ENCODE data around the gene LRRFIP2. TPM values are rescaled to one million over a fixed set of nuclear protein-coding genes. Genes with fewer than 3 reads are reported as not detected.
"Not testable (repeated sequence)": the region's sequence is repeated elsewhere in the genome, so short reads cannot be mapped to it uniquely, and the experiment has no call there.

Gene LRRFIP2
- 64.0 and 87.2 TPM in 2 replicates for total RNA-seq
- polyA plus RNA-seq (2012): 59.3 TPM

GRCh38 chr3:37174532-37175126, at the start of gene LRRFIP2:
Gene LRRFIP2 (minus strand): TSS chr3:37174582. CDS start chr3:37148983, 25,599 bp downstream.
- peak; percentile 21 for DNase-seq (ENCODE audit: low read depth)

GRCh38 chr3:37223576-37223975, 49.2 kb upstream of the LRRFIP2 start:
- peak; percentile 91 for DNase-seq (ENCODE audit: low read depth)

DNA sequence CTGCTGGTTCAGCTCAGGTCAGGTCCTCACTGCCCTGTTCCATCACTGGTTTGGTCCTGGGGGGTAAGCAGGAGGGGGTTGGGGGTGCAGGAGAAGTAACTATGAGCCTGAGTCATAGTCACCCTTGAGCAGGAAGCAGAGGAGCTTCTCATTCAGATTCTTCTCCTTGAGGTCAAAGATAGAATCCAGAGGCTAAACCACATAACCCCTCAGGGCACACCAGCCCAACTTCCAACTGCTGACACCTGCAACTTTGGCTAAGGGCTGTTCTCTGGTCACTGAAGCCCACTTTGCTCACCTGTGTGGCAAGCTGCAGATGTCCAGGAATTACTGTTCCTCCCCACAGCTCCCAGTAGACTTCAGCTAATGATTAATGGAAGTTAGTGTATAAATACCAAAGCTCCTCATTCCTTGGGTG, 48.8 kb upstream of the LRRFIP2 start:
- peak; percentile 88 for DNase-seq (ENCODE audit: low read depth)

- DNase-seq (ENCODE audit: low read depth): not testable (repeated sequence)
These were observed 48.2 kb upstream of the LRRFIP2 start for GRCh38 chr3:37222542-37222941.

GRCh38 chr3:37221407-37221806, 47.0 kb upstream of the LRRFIP2 start:
- DNase-seq (ENCODE audit: low read depth): peak; percentile 37

- DNase-seq (ENCODE audit: low read depth): no peak
These were observed 44.9 kb upstream of the LRRFIP2 start for GRCh38 chr3:37219266-37219665.

DNA sequence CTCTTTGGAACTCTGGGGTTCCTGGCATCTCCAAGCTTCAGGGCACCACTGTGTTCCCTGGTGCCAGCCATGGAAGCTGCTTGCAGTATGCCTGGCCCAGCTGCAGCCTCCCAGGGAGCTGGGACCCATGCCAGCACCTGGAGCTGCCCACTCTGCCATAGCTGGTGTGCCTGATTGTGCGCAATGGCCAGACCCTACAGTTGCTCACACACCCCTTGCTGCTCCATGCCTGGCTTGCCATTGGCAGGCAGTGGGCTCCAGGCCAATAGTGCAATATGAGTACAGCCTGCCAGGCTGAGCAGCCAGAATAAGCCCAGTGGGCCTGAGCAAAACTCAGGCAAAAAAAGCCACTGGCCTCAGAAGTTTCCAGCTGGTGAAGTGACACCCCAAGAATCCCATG, 43.8 kb upstream of the LRRFIP2 start:
- DNase-seq (ENCODE audit: low read depth): peak; percentile 77

DNA sequence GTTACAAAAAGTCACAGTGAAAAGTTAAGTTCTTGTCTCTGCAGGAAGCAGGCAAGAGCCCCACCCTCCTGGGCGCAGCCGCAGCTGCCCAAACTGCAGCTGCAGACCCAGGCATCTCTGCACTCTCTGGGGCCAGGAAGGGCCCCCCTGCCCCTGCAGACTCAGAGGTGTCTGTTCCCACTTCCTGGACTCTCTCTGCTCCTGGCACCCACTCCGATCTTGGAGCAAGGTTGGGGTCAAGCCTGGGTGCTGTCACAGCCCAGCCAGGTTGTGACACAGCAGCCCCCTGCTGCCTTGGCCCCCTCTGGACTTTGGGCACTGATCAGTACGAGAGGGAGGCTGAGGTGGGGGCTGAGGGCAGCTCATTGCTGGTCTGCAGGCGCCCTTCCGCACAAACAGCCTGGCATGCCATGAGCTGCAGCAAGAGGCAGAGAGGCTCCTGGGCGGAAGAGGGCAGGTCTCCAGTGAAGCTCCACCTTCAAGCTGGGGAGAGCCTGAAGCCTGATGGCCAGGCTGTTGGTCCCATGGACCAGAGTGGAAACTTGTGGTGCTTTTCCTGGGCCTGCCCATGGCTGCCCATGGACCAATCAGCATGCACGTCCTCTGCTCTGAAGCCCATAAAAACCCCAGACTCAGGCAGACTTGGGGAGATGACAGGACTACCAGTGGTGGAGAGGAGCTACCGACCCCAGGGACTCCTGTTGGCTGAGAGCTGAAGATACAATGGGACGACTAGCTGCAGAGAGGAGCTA, 42.9 kb upstream of the LRRFIP2 start:
- no peak for DNase-seq (ENCODE audit: low read depth)

GRCh38 chr3:37216597-37217097, 42.3 kb upstream of the LRRFIP2 start:
- DNase-seq (ENCODE audit: low read depth): no peak

- no peak for DNase-seq (ENCODE audit: low read depth)
These were observed 39.7 kb upstream of the LRRFIP2 start for GRCh38 chr3:37214076-37214475.

DNA sequence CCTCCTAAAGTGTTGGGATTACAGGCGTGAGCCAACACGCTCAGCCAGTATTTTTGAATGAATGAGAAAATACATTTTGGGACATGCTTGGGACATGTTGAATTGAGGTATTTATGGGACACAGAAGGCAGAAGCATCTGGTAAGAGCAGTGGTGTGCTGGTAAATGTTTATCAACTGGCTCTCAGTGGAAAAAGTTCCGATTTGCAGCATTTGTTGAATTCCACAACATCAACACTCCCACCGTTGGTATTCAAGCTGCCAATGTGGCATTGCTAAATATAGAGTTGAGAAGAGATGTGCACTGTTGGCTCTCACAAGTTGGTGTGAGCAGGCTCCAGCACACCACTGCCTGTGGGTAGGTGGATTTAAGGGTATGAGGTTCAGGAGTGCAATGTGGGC, 35.8 kb upstream of the LRRFIP2 start:
- peak; percentile 78 for DNase-seq (ENCODE audit: low read depth)

DNA sequence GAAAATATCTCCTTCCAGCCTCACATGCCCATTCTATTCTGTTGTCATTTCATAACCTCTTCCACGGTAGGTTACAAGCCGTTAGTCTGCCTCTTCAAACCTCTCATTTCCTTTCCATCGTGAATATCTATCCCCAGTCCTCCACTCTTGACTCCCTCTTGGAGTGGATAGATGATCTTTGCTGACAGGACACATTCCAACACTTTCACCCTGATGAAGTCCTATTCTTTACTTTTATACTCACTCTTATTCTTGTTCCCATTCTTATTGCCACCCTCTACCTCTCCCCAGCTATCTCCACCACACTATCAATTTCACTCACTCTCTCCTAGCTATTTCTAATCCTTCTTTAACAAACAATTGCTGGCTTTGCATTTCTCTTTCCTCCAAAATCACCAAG, 34.2 kb upstream of the LRRFIP2 start:
- not testable (repeated sequence) for DNase-seq (ENCODE audit: low read depth)

- DNase-seq (ENCODE audit: low read depth): not testable (repeated sequence)
These were observed 33.6 kb upstream of the LRRFIP2 start for GRCh38 chr3:37208008-37208407.

DNA sequence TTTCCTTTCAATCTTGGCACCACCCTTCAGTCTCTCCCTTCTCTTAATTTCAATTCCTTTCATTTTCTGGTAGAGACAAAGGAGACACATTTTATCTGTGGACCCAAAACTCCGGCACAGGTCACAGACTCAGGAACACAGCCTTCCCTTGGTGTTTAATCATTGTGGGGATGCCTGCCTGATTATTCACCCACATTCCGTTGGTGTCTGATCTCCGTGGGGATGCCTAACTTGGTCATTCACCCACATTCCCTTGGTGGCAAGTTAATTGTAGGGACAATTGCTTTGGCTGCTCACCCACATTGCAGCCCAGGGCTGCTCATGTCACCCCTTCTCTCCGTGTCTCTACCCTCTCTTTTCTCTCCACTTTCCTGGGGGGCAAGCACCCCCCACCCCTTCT, 31.7 kb upstream of the LRRFIP2 start:
- DNase-seq (ENCODE audit: low read depth): peak; percentile 79

DNA sequence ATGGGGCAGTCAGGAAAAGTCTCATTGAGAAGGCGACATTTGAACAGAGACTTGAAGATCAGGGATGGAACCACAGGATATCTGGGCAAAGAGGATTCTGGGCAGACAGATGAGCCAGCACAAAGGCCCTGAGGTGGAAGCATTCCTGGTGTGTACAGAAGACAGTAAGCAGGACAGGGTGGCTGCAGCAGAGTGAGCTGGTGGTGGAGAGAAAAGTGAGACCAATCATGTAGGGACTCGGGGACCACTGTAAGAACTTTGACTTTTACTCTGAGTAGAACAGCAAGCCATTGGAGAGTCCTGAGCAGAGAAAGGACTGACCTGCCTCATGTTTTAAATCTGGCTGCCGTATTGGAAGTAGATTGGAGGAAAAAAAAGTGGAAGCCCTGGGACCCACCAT, 29.9 kb upstream of the LRRFIP2 start:
- no peak for DNase-seq (ENCODE audit: low read depth)

DNA sequence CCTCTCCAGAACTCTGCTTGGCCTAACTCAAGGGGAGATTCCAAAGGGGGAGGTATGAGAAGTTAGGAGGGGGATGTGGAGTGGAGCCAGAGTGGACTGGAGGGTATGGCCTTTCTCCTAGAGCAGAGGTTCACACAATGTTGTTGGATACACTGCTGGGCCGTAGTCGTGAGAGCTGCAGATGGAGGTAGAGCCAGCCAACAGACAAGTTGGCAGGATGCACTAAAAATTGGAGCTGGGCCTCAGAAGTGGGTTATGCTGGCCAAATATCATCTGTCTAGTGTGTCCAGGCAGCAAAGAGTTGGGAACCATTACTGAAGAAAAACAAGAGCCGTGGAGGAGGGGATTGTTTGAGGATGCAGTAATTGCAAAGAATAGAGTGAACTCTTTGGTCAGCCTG, 27.7 kb upstream of the LRRFIP2 start:
- no peak for DNase-seq (ENCODE audit: low read depth)

DNA sequence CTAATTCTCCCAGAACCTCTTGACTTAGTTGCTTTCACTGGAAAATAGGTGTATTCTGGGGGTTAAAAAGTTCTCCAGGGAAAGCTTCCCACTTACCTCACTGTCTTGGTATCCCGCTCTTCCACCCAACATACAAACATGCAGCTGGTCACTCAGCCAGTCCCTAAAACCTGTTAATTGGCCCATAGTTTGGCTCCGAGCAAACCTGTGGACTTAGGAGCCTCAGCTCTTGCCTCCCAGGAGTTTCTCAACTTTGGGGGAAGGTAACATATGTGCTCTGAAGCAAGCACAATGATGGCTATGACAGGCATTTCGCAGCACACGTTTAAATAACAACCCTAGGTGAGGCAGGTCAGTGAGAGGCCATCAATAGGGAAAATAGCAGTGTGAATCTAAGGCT, 25.8 kb upstream of the LRRFIP2 start:
- DNase-seq (ENCODE audit: low read depth): no peak

- no peak for DNase-seq (ENCODE audit: low read depth)
These were observed 24.6 kb upstream of the LRRFIP2 start for GRCh38 chr3:37198996-37199395.

DNA sequence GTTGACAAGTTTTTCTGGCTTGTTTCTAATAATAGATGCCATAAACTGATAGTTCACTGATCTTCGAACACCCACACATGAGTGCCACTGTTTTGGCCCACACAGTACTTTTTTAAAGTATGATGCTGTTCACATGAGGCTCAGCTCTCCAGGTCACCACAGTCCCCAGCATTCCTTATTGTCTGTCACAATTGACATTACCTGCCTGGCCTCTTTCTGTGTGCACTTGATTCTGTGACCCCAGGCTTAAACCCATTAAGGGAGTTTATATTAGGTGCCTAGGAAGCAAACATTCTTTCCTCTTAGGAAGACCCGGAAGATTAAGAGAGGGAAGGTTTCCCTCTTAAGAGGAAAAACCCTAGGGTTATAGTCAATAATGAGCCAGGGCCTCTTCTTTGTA, 24.2 kb upstream of the LRRFIP2 start:
- DNase-seq (ENCODE audit: low read depth): no peak

- peak; percentile 88 for DNase-seq (ENCODE audit: low read depth)
These were observed 23.5 kb upstream of the LRRFIP2 start for GRCh38 chr3:37197810-37198371.

DNA sequence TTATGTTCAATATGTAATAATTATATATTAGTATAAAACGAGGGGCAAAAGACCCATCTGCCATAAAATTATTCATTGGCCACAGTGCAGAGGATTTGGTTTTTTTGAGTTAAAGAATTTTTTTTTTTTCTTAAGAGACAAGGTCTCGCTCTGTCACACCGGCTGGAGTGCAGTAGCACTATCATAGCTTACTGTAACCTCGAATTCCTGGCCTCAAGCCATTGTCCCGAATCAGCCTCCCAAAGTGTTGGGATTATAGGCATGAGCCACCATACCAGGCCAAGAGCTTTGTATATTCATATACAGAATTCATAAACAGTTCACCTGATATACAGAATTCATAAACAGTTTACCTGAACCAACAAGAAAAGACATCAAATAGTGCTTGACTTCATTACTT, 20.2 kb upstream of the LRRFIP2 start:
- no peak for DNase-seq (ENCODE audit: low read depth)

- DNase-seq (ENCODE audit: low read depth): no peak
These were observed 16.3 kb upstream of the LRRFIP2 start for GRCh38 chr3:37190667-37191066.
